NCI-H2107 (cell line): Measurements from ENCODE around the gene CLRN3.

Experiments used
- DNase-seq: peaks from one replicate; lab custom pipeline; 2025; lab: John Stamatoyannopoulos, UW

Gene CLRN3

DNA sequence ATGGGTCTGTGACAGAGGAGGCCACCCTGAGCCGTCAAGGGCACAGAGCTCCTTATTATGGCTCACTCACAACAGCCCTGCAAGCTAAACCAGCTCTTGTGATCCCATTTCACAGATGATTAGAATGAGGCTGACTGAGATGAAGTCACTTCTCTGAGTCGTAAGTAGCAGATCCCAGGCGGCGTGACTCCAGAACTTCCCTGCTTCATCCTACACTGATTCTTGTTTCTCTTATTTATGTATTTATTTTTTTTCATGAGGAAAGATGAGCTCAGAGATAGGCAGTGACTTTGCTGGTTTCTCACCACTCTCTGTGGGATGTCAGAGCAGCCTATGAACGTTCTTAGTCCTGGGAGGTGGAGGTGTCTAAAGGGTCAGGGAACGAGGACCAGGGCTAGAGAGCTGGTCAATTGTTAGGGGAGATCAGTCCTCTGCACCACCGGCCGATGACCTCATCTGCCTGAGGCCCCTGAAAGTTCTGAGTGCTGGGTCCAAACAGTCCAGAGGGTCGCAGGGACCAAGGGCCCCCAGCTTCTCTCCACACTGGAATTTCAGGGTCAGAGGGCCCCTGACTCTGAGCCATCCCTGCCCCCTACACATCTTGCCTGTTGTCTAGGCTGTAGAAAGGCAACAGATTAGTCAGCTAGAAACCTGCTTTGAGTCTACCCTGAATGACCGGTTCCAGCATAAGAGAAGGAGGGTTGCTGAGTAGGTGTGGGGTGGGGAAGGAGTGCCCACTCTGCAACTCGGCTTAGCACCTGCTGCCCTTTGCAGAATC lies 17.9 kb downstream of the CLRN3 start:
- no peak for DNase-seq

DNA sequence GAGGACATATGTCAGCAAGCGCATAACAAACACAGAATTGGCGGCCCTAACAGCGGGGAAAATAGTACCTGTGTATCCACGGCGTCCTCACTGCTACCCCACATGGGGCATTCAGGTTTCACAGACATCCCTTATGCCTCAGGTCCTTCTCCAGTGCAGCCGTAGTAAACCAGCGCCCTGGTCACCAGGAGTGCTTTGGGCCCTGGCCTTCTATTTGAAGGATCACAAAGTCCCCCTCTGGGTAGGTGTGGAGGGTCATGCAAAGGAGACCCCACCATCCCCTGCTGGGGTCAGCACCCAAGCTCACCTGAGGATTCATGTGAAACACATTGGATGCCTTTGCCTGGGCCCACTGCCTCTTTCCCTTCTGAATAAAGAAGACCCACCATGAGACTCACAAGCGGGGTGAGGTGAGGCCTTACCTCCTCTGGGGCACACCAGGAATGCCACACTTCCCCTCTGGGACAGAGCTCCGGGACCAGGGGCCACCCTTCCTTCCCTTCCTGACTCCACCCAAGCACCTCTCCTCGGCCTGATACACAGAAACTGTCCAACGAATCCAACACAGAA lies 18.8 kb downstream of the CLRN3 start:
- DNase-seq: no peak

DNA sequence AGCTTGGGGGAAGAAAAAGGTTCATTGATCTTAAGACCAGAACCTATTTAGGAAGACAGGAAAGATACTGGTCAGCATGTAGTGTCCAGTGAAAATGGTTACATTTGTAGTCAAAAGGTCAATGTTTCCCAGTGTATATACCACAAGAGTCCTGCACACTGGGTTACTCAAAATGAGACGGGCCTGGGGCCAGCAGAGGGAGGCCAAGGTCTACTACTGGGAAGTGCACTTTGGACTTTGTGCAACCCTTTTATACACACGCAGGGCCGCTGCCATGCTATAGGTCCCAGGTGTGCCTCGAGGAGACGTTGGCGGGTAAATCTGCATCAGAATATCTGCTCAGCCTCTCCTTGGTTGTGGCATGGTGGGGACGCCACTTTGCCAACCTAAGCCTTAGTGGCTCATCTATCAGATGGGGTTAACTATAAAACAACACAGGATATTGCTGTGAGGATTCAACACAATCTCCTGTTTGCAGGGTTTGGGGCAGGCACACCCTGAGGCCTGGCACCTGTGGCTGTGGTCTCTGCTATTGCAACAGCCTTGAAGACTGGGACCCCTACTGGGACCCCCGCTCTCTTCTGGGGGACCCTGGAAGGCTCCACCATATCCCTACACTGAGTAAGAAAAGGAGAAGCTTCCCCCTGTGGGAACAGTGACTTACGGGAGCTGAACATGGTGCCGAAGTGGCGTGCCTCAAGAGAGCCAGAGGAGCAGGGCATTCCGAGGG lies 19.7 kb downstream of the CLRN3 start:
- no peak for DNase-seq

DNA sequence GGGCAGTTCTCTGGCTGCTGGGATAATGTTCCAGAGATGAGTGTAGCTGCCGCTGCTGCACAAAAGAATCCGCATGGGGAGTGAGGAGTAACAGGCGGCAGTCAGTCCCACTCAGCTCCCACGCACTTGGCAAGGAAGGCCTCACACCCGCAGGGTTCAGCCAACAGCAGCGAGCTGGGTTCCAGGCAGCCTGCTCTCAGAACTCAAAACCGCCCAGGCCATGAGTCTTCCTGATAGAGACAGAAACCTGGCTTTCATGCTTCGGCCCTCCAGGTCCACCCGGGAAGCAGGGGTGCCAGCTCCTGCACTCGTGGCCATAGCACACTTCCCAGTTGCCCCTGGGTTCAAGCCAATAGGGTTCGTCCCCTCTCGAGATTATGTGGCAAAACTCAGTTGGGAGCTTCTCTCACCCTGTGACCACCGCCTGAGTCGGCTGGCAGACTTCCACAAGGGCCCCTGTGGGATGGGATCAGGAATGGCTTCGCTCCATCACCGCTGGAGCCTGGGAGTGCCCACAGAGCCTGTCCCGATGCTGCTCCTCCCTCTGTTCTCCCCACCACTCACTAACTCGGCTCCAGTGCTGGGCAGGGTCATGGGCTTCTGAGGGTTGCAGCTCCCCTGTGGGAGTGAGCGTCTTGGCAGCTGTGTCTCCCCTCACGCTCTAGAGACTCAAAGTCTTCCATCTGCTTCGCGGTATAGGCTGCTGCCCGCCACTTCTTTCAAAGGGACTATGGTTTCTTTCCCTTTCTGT lies 20.6 kb downstream of the CLRN3 start:
- DNase-seq: no peak

DNA sequence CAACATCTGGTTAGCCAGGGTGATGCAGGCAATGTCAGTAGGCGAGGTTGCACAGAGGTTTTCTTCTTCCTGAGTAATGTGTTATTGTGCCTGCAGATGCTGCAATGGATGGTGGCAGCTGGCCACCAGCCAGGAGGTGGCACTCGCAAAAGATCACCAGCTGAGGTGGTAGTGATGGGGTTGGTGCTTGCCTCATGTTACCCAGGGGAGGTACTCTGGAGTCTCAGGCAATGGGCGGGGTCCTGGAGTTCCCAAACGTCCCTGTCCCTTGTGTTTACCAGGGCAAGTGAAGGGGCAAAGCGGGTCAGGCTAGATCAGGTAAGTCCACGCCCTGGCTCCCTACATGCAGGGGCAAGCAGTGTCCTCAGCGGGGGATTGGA lies 21.1 kb downstream of the CLRN3 start:
- no peak for DNase-seq

DNA sequence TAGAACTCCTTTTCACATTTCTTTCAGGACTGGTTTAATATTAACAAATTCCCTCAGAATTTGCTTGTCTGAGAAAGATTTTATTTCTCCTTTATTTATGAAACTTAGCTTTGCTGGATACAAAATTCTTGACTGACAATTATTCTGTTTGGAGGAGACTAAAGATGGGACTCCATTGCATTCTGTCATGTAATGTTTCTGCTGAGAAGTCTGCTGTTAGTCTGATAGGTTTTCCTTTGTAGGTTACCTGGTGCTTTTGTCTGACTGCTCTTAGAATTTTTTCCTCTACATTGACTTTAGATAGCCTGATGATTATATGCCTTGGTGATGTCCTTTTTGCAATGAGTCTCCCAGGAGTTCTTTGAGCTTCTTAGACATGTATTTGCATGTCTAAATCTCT lies 23.4 kb downstream of the CLRN3 start:
- no peak for DNase-seq

DNA sequence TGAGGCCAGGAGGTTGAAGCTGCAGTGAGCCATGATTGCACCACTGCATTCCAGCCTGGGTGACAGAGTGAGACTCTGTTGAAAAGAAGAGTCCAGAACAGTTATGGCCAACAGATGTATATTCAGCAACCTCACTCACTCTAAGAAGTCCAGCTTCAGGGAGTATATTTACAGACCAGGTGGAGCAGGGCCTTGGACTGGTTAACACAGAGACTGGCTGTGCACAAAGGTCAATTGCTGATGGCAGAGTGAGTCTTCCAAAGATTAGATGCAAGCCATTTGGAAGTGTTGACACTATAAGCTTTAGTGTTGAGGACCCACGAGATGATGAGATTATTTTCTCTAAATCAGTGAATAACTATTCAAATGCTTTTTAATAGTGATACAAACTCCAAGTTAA lies 24.9 kb downstream of the CLRN3 start:
- DNase-seq: no peak

DNA sequence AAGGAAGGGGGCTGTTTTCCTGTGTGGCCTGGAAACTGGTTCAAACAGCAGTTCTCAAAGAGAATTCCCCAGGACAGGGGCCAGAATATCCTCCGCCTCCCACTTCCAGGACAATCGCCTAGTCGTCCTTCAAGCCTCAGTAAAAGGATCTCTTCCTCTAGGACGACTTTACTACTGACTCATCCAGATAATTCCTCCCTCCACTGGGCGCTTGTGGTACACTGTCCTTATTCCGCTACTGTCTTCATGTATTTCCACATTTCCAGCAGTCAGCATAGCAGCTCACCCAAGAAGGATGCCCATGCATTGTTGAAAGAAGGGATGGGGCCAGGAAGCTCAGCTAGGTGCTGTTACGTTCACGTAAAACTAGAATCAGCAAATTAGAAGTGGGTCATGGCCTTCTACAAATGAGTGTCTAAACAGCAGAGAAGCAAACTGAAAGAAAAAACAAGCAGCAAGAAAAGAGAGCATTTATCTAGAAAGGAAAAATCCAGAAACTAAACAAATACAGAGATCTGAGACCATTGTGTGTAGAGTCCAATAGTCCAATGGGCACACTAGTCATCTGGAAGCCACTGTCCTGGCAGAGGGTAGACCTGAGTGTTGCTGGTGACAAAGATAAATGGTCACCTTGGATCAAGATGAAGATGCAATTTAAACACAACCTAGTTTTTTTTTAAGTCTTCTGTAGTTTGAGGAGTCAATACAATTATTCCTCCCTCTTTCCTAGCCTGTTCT lies 26.3 kb downstream of the CLRN3 start:
- DNase-seq: no peak

DNA sequence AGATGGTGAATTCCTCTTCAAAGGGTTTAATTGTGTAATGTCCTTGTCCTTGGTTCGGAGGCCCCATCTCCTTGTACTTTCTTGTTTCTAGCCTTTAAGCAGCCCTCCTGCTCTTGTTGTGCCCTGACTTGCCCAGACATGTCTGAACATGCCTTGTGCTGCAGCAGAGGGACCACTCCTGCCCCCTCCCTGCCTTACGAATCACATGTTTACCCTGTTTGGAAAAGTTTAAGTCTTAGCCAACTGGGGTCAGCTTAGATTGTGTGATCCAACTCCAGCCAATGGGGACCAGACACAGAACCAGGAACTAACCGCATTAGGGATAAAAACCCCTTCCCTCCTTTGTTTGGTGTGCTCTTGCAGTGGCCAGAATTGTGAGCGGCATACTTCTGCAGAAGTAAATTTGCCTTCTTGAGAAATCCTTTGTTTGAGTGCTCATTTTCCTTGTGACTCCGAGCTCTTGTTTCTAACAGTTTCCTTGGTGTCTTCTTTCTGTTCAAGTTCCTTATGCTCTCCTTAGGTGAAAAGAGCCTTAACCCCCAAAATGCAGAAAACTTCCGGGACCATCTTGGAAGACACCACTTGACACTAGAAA lies 29.4 kb downstream of the CLRN3 start:
- DNase-seq: no peak

DNA sequence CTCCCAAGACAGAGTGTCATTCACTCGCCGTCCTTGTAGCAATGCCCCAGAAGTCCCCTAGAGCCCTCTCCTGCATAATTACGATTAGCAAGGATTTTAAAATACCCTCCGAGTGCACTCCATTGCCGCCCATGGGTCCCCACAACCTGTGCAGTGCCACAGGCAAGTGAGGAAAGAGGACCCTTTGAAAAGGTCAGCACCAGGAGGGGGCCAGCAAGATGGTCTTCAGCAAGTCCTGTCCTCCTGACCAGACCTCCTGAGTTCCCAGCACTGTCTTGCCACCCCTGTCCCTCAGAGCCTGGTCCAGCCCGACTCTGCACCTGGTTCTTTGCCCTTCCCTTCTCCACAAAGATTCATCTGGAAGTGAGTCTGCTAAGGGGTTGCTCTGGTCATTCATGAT lies 32.1 kb downstream of the CLRN3 start:
- no peak for DNase-seq

DNA sequence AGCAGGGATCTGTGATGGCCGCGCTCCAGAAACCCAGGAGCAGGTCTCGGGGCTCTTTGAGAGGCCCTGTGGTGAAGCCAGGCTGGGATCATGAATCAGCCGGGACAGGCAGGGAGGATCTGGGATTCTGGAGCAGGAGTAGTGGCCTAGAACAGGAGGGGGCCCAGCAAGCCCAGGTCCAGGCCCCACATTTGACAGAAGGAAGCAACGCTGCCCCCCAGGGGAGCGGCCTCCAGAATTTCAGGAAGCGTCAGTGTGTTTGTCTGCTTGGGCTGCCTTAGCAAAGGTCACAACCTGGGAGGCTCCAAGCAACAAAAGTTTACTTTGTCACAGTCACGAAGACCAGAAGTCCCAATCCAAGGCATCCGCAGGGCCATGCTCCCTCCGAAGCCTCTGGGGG lies 36.8 kb downstream of the CLRN3 start:
- no peak for DNase-seq

DNA sequence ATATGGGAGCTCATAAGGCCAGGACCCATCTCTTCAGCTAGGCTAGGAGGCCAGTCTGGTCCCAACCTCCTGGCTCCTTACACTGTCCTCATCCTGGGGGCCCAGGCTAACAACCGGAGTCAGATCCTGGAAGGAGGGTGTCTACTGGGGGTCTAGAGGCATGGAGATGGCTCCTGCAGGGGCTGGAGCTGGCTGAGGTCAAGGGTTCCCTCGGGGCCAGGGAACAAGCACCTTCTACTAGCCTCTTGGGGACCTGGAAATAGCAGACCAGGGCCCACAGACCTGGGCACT lies 37.2 kb downstream of the CLRN3 start:
- no peak for DNase-seq

DNA sequence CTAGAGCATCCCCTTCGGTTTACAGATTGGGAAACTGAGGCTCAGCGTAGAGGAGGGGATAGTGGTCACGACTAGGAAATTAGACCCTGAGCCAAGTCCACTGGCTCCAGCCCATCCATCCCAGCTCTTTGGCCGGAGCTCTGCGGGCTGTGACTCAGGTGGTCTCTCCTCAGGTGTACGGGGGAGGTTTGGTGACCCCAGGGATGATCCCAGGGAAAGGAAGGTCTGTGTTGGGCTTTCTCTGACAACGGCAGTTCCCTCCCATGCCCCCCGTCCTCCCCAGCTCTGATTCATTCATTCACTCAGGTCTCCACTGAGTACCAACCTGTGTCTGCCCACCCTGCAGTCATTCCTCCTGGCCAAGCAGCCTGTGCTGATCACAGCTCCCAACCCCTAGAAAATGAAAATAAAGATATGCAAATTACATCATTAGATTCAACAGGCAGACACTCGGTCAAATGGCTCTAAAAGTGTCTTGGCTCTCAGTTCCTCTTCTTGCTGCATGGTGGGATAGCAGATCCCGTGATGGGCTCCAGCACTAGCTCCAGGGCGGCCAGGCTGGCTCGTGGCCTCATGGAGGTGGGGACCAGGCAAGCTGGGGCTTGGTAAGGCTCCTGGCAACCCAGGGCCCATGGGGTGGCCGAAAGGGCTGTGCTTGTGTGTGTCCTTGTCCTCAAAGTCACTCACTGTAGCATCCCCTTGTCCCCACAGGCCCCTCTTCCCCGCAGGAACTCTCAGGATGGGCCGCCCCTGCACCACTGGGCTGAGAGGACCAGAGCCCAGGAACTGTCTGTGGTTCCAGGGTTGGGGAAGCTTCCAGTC lies 37.8 kb downstream of the CLRN3 start:
- DNase-seq: no peak

DNA sequence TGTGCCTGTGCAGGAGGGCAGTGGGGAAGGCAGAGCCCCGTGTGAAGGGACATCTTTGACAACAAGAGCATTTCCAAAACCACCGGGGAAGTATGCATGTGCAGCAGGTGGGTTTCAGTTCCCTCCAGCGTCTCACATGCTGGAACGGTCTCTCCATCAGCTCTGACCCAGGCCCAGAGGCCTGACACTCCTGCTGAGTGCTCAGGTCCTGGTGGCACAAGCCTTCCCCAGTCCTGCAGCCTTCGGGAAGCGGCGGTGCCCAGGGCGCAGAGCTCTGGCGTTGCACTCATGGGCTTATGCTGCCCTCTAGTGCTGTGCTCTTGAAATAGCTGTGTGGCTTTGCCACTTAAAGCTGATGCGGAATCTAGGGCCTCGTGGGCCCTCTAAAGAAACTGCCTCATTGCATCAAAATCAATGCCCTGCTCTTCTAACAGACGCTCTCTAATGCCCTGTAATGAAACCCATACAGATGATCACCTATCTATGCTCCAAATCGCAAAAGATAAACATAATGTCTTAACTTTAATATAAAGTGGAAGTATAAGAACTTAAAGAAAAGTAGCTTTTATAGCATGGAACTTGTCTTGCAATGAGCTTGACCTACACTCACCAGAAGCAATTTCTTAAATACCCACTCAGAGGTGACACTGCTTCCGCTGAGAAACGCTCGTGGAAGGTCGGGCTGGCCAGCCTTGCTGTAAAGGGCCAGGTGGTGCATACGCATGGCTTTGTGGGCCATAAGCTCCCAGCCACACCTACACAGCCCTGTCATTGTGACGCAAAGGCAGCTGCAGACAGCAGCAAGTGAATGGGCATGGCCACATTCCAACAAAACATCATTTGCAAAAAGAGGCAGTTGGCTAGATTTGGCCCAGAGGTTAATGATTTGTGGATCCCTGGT lies 38.6 kb downstream of the CLRN3 start:
- DNase-seq: no peak

DNA sequence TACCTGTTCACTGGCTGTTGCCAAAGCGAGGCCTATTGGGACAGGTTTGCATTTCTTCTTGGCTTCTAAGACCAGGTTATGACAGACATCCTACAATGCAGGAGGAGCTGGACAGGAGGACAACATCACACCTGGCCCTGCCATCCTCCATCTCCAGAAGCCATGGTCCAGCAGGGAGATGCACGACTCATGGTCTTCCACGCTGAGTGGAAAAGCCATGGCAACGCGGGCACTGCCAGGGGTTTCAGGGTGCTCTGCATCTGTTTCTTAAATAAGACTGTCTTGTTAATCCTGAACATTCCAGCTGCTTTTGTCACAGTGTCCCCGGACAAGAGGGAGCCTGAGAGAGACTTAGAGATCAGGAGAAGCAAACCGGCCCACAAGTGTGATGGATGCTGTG lies 40.3 kb downstream of the CLRN3 start:
- DNase-seq: no peak

DNA sequence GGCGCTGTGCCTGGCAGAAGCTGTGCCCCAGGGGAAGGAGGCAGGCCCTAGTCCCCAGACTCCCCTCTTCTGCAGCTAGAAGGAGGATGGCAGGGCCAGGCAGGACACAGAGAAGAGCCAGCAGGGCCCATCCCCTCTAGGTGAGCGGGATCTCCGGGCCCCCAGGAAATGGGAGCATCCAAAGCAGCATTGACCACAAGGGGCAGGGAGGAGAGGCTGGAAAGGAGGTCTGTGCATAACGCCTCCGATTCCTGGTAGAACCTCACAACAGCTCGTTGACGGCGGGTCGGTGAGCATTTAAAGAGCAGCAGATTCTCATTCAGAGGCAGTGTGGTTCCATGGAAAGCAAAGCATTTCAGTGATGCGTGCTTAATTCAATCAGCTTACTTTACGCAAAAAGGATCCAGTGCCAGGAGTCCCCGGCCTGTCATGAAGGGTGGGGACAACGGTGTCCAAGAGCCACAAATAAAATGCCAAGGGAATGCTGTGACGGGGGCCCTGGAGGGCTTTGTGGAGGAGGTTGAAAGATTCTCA lies 41.0 kb downstream of the CLRN3 start:
- no peak for DNase-seq

DNA sequence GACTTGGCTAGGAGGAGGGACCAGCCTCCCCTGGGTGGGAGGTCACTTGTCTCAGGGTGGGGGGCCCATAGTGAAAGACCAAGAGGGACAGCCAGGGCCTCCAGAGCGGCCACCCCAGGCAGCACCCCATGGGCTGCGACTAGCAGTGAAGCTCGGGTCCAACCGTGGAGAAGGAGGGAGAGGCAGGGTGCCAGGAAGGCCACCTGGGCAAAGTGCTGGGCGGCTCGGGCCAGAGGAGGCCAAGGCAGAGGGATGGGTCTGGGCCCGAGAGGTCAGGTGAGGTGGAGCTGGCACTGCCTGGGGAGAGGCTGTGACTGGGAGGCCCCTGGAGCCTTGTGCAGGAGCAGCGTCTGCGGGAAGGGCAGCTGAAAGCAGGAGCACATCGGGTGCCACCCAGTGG lies 41.8 kb downstream of the CLRN3 start:
- DNase-seq: no peak

DNA sequence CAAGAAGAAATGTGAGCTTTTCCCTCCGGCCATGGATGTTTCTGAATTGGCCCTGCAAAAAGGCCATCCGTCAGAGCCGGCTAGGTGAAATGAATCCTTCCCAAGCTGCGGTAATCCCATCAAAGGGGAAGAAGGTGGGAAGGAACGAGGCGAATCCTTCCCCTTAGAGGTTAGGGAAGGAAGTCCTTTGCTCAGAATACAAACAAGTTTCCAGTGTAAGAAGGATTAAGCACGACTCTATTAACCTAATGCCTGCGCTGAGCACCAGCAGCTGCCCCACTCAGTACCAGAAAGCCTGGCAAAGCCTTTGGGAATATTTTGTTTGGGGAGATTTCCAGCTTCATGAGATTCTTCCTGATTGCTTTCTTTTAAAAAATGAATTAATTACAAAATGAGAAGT lies 42.8 kb downstream of the CLRN3 start:
- DNase-seq: no peak

DNA sequence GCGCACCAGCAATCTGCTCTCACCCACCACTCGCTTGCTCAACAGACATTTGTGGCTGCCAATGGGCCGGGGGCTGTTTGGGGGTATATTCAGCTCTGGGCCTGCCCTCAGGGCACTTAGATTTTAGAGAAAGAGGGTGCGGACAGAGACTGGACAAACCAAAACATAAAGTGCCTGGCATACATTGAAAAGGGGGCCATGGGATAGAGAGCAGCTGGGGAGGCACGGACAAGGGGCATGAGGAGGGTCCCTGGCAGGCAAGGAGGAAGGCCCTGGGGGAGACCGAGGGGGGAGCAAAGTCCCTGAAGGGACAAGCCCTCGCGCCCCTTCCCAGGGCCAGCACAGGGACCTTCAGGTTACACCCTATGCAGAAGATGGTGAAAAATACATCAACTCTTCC lies 43.5 kb downstream of the CLRN3 start:
- no peak for DNase-seq

DNA sequence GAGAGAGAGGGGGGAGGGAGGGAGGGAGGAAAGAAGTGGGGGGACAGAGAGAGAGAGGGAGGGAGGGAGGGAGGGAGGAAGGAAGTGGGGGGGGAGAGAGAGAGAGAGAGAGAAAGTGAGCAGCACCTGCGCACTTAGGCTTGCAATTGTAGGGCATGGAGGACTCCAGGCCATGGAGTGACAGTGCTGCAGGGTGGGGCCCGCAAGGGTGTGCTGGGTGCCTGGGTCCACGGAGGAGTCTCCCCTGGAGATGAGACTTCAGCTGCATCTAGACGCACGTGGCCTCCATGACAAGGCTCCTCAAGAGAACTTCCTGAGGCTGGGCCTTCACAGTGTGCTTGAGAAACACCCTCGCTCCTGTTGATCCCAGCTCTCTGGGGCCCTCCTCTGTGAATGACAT lies 44.5 kb downstream of the CLRN3 start:
- no peak for DNase-seq
